Omental fat pad (tissue), 4 donors: ENCODE measurements around the gene GNG12. TPM values are rescaled to one million over a fixed set of nuclear protein-coding genes. Genes with fewer than 3 reads are reported as not detected.

Source experiments
- ATAC-seq: fragments of 150-250 bp; one replicate; pipeline ENCODE4 v1.9.1; 2016; ENCODE audit warnings: mild to moderate bottlenecking, moderate library complexity; ENCODE audit not compliant: low FRiP score
- DNase-seq: peaks from one replicate; pipeline ENCODE4 v3.0.0-alpha.2; 2019; ENCODE audit warnings: low spot score
- total RNA-seq, 4 donors: library from RNA; depleted of rRNA; stranded (reverse); fragments of >200 nt; gene quantifications; one replicate each; pipeline ENCODE4 v1.1.0, GENCODE V29; 2016
- TF ChIP-seq, protein P1 (sequence below), 3 donors: fragments of 450-650 bp; IDR thresholded peaks; one replicate each; pipeline ENCODE4 v1.5.1; 2016 to 2017; ENCODE audit warnings: antibody characterized with exemption in 3 of 3, mild to moderate bottlenecking in 3 of 3, moderate library complexity in 2 of 3

GNG12 gene
- total RNA-seq, 4 donors from 2014 or later: 77.0 to 117 (median 94.5) TPM

- DNase-seq (no peak), ATAC-seq (no peak)
- TF ChIP-seq, protein P1, sequence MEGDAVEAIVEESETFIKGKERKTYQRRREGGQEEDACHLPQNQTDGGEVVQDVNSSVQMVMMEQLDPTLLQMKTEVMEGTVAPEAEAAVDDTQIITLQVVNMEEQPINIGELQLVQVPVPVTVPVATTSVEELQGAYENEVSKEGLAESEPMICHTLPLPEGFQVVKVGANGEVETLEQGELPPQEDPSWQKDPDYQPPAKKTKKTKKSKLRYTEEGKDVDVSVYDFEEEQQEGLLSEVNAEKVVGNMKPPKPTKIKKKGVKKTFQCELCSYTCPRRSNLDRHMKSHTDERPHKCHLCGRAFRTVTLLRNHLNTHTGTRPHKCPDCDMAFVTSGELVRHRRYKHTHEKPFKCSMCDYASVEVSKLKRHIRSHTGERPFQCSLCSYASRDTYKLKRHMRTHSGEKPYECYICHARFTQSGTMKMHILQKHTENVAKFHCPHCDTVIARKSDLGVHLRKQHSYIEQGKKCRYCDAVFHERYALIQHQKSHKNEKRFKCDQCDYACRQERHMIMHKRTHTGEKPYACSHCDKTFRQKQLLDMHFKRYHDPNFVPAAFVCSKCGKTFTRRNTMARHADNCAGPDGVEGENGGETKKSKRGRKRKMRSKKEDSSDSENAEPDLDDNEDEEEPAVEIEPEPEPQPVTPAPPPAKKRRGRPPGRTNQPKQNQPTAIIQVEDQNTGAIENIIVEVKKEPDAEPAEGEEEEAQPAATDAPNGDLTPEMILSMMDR (IDR thresholded peaks at IDR 0.05): no peak
Measured at GRCh38 chr1:67676287-67676686, 157.0 kb downstream of the GNG12 start.

- ATAC-seq: no peak
Measured at GRCh38 chr1:67675800-67676199, 157.5 kb downstream of the GNG12 start.

DNA sequence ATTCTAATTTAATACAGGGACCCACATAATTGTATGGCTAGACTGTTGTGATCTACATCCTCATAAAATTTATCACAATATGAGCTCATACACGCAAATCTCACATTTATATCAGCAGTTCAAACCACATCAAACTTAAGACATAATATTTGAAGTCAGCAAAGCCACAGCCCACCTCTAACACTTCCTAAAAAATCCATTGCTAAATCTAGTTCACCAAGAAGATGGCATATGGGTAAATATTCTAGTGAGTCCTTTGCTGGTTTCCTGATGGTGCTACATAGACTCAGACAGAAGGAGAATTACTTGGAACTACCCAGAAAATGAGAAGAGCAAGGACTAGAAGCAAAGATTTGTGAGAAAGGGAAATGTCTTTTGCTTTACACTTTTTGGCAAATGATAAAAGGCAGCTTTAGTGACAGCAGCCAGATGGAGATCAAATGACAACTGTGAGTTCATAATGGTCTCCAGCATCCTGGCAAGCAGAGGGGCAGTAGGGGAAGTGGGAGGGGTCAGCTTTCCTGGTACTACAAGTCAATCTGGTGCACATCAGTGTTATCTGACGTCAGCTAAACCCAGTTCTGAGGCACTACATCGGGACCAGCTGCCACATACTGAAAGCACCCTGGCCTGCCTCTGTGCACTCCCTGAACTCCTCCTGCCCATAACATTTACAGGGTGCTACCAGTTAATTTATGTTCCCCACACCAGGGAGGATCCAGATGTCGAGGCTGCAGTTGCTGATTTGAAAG, 158.8 kb downstream of the GNG12 start:
- DNase-seq (no peak), ATAC-seq (no peak)
- TF ChIP-seq, protein P1 (IDR thresholded peaks at IDR 0.05): no peak

More at GRCh38 chr1:67675800-67676199, 157.5 kb downstream of the GNG12 start:
- TF ChIP-seq, protein P1 (IDR thresholded peaks at IDR 0.05): no peak
- no peak for DNase-seq

DNA sequence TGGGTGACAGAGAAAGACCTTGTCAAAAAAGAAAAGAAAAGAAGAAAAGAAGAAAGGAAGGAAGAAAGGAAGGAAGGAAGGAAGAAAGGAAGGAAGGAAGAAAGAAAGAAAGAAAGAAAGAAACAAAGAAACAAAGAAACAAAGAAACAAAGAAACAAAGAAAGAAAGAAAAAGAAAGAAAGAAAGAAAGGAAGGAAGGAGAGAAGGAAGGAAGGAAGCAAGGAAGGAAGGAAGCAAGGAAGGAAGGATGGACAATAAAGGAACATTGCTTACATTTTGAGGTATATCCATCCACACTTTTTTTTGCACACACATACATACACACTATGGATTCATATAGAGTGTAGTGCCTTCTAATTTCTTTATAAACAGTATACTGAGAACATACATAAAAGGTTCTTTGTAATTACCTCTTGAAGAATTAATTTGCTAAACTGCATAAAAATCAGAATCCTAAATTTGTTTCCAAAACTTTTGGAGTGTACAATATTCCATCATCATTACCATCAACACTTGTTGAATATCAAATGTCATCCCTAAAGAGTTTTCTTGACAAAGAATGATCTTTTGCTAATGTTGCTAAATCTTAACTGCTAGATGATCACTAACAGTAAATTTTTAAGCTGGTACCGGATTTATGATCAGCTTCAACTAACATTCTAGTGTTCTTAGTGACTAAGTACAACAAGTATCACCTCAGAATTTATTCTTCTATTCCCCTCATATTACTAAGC, 159.6 kb downstream of the GNG12 start:
- ATAC-seq (no peak), DNase-seq (no peak)
- TF ChIP-seq, protein P1 (IDR thresholded peaks at IDR 0.05): no peak

GRCh38 chr1:67672260-67672803, 160.9 kb downstream of the GNG12 start:
- TF ChIP-seq, protein P1 (IDR thresholded peaks at IDR 0.05): no peak
- no peak for ATAC-seq
- DNase-seq: no peak

DNA sequence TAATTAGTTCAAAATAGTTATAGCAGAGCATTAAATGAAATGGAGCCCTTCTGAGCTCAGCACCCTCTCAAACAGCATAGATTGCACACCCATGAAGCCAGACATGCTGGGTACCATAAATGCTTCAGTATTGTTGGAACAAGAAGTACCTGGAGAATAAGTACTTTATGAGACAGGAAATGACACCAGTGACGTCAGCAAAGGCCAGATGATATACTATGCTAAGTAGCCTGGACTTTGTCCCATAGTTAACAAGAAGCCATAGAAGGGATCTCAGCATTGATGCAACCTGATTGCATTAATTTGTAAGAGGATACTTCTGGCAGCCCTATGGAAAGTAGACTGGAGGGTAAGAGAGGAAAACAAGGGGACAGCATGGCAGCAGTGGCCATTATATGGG, 164.6 kb downstream of the GNG12 start:
- ATAC-seq (no peak), DNase-seq (no peak)
- TF ChIP-seq, protein P1 (IDR thresholded peaks at IDR 0.05): no peak
